Endothelial cell of umbilical vein (primary cell): ENCODE measurements around the gene MCCD1. TPM values are rescaled to one million over a fixed set of nuclear protein-coding genes. Genes with fewer than 3 reads are reported as not detected.

Source experiments
- BruUV-seq: library from RNA; stranded (reverse); fragments of 400-500 nt; replicated peaks from 2 replicates; lab custom pipeline; 2021; lab: Mats Ljungman, UMichigan
- CTCF ChIA-PET: fragments of 300-600, 350-600 bp; sonication (Branson Sonifier 250); formaldehyde crosslinking; loops from one replicate; lab custom pipeline; 2021; ENCODE audit warnings: antibody characterized with exemption, inconsistent platforms; lab: Charles Lee
- POLR2A ChIA-PET: fragments of 300-600, 350-600 bp; sonication (Branson Sonifier 250); formaldehyde crosslinking; loops from one replicate; lab custom pipeline; 2021; ENCODE audit warnings: antibody characterized with exemption, inconsistent platforms; lab: Charles Lee
- DNase-seq: peaks from one replicate; pipeline ENCODE4 v3.0.0-alpha.2; 2011; ENCODE audit warnings: low read depth, low spot score
- FAIRE-seq: peaks from 2 replicates; lab custom pipeline; 2011; peaks lifted over from hg19 to GRCh38; lab: Jason Lieb, UNC
- H2AFZ ChIP-seq: 2 replicates; pipeline ENCODE4 v1.6.0; 2012; ENCODE audit warnings: low read depth, low read length, control low read depth, inconsistent platforms
- H3K27ac ChIP-seq: 2 replicates; pipeline ENCODE4 v1.5.1; 2011; ENCODE audit warnings: low read depth, mild to moderate bottlenecking, control low read depth, low read length, moderate library complexity; ENCODE audit not compliant: insufficient read depth
- H3K27me3 ChIP-seq, 2 experiments: 2 replicates each; pipeline versions ENCODE4 v1.6.0 to v1.6.1; 2011; ENCODE audit warnings: low read length in 2 of 2, mixed read lengths in 1 of 2; ENCODE audit not compliant: control insufficient read depth in 2 of 2, insufficient read depth in 2 of 2
- H3K36me3 ChIP-seq, 2 experiments: 2 replicates in 1 of 2; 3 replicates in 1 of 2; pipeline ENCODE4 v1.5.1; 2011; ENCODE audit warnings: low read length in 2 of 2, mild to moderate bottlenecking in 1 of 2, moderate library complexity in 1 of 2; ENCODE audit not compliant: control insufficient read depth in 2 of 2, insufficient read depth in 2 of 2; ENCODE audit errors: extremely low read depth in 1 of 2
- H3K4me1 ChIP-seq: 3 replicates; pipeline ENCODE4 v1.5.1; 2011; ENCODE audit warnings: mild to moderate bottlenecking, low read length; ENCODE audit not compliant: control insufficient read depth, insufficient read depth; ENCODE audit errors: extremely low read depth
- H3K4me2 ChIP-seq: 2 replicates; pipeline ENCODE4 v1.6.1; 2011; ENCODE audit warnings: low read length, control low read depth, mixed read lengths; ENCODE audit not compliant: insufficient read depth
- H3K4me3 ChIP-seq, 3 experiments: fragments of 200-600 bp in 1 of 3; sonication (generic), shearing (Covaris generic) in 1 of 3; replicated peaks in 1 of 3; 2 replicates each; pipeline ENCODE4 v1.5.1; 2011 to 2016; ENCODE audit warnings: control low read depth in 3 of 3, low read length in 3 of 3, mild to moderate bottlenecking in 2 of 3, inconsistent platforms in 1 of 3, low read depth in 1 of 3, moderate library complexity in 1 of 3; ENCODE audit not compliant: insufficient read depth in 1 of 3
- H3K79me2 ChIP-seq: 2 replicates; pipeline ENCODE4 v1.6.0; 2012; ENCODE audit warnings: low read length, inconsistent platforms; ENCODE audit not compliant: control insufficient read depth, insufficient read depth
- H3K9ac ChIP-seq: replicated peaks from 2 replicates; pipeline ENCODE3; 2011; ENCODE audit warnings: low read length, control low read depth; ENCODE audit not compliant: insufficient read depth; ENCODE audit errors: extremely low read depth
- H3K9me1 ChIP-seq: replicated peaks from 3 replicates; pipeline ENCODE4 v1.6.0; 2011; ENCODE audit warnings: mild to moderate bottlenecking, low read length; ENCODE audit not compliant: control insufficient read depth, insufficient read depth; ENCODE audit errors: extremely low read depth
- H3K9me3 ChIP-seq: replicated peaks from 2 replicates; pipeline ENCODE4 v1.5.1; 2012; ENCODE audit warnings: low read length, inconsistent platforms; ENCODE audit not compliant: control insufficient read depth, insufficient read depth
- H4K20me1 ChIP-seq: replicated peaks from 2 replicates; pipeline ENCODE3; 2011; ENCODE audit warnings: mild to moderate bottlenecking, low read length; ENCODE audit not compliant: control insufficient read depth, insufficient read depth; ENCODE audit errors: extremely low read depth
- GATA2 ChIP-seq: IDR thresholded peaks from 2 replicates; pipeline ENCODE4 v1.7.0; 2011; ENCODE audit warnings: low read depth, mild to moderate bottlenecking, moderate library complexity, mixed read lengths, low read length; ENCODE audit not compliant: insufficient read length, insufficient read depth
- MYC ChIP-seq: IDR thresholded peaks from one replicate; pipeline ENCODE4 v1.6.1; 2011; ENCODE audit warnings: mild to moderate bottlenecking, low read depth, low read length
- dilution Hi-C: fragments of 300-500 bp; cut with MboI; formaldehyde crosslinking; loops from one replicate; pipeline ENCODE4 v1.15.0; 2019; ENCODE audit warnings: low sequenced_read_pairs; ENCODE audit not compliant: extremely low pct_ligation_motif_present
- intact Hi-C: fragments of 100-400 bp; cut with micrococcal nuclease; formaldehyde crosslinking; loops from one replicate; pipeline ENCODE4 v1.10.0; 2022
- polyA plus RNA-seq, 4 experiments: library from polyadenylated mRNA; depleted of rRNA in 3 of 4; stranded (reverse) in 3 of 4; unstranded in 1 of 4; fragments of >200 nt; gene quantifications; 2 replicates each; pipeline versions ENCODE4 v1.2.1 to v1.2.3, GENCODE V29; 2011 to 2012; ENCODE audit warnings: missing spikeins in 1 of 4
- total RNA-seq: library from RNA; stranded (reverse); gene quantifications from 2 replicates; pipeline ENCODE4 v1.2.3, GENCODE V29; 2021
- TF ChIP-seq, protein P1 (sequence below), 2 donors: IDR thresholded peaks; 1 replicate in 1 of 2; 2 replicates in 1 of 2; pipeline ENCODE4 v1.5.1; 2011; ENCODE audit warnings: low read length in 2 of 2, mild to moderate bottlenecking in 2 of 2, moderate library complexity in 2 of 2, control low read depth in 1 of 2, inconsistent platforms in 1 of 2, low read depth in 1 of 2; ENCODE audit not compliant: insufficient read depth in 1 of 2; ENCODE audit errors: extremely low read depth in 1 of 2

MCCD1 gene
- total and polyA plus RNA-seq, 2 donors (not counting 3 experiments of a cell fraction or from before 2014, with no cell fraction given): not detected

DNA sequence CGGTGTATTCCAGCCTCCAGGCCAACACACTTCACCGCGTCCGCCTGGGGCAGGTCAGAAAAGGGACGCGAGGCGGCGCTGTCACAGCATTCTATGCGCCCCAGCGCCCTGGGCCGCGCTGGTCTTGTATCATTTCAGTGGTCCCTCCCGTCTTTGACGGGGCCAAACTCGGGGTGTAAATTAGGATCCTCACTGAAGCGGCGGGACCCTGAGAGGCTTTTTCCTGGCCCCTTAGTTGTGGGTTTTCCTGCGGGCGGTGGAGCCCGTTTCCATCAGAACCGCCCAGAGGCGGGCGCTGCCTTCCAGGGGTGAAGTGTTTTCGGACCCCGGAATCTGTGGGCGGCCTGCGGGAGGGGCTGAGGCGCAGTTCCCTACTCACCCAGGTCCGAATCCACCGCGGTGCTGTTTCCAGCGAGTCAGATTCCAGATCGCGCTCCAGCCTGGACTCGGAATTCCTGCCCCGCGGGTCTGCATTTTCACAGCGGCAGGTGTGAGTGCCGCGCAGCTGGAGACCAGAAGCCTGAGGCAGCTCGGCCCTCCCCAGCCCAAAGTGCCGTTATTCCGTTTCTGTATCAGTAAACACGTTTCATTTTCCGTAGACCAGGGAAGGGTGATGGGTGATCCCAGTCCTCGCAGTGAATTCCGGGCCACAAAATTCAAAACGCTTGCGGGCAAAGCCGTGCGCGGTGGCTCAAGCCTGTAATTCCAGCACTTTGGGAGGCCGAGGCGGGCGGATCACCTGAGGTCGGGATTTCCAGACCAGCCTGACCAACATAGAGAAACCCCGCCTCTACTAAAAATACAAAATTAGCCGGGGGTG lies 34.7 kb upstream of the MCCD1 start:
- Histone ChIP-seq H3K4me3 (peak overlapping the region; percentile 44 to 84 (median 58)), H3K27ac (peak overlapping the region; percentile 74), H4K20me1 (no peaks in the 10 kb centered on the region), H3K9me3 (no peaks in the 10 kb centered on the region), H3K79me2 (peaks cover 31% of the 10 kb centered on the region), H2AFZ (peak overlapping the region; percentile 88), H3K36me3 (no peaks in the 10 kb centered on the region), H3K9ac (peak overlapping the region; percentile 75), H3K4me1 (peaks cover 20% of the 10 kb centered on the region), H3K4me2 (peak overlapping the region; percentile 89), H3K27me3 (no peaks in the 10 kb centered on the region), H3K9me1 (no peaks in the 10 kb centered on the region)
- DNase-seq: peak; percentile 86
- POLR2A ChIA-PET: interaction anchor here (0.6 to 1.6 kb wide), 4 partner anchors 38 to 67 kb away, joined by 3 to 8 read pairs (median 4); partner anchors contain the start of gene DDX39B
- intact Hi-C loops: loop anchor here (1.0 to 5.0 kb wide), 8 partner anchors 32 to 338 kb away; partner anchors contain the start of genes ATP6V1G2, C6orf47, DDX39B and GPANK1
- TF ChIP-seq GATA2 (no peak), MYC (no peak)
- TF ChIP-seq, protein P1, sequence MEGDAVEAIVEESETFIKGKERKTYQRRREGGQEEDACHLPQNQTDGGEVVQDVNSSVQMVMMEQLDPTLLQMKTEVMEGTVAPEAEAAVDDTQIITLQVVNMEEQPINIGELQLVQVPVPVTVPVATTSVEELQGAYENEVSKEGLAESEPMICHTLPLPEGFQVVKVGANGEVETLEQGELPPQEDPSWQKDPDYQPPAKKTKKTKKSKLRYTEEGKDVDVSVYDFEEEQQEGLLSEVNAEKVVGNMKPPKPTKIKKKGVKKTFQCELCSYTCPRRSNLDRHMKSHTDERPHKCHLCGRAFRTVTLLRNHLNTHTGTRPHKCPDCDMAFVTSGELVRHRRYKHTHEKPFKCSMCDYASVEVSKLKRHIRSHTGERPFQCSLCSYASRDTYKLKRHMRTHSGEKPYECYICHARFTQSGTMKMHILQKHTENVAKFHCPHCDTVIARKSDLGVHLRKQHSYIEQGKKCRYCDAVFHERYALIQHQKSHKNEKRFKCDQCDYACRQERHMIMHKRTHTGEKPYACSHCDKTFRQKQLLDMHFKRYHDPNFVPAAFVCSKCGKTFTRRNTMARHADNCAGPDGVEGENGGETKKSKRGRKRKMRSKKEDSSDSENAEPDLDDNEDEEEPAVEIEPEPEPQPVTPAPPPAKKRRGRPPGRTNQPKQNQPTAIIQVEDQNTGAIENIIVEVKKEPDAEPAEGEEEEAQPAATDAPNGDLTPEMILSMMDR (IDR thresholded peaks at IDR 0.05; ENCODE audit: extremely low read depth in 1 of 2, insufficient read depth in 1 of 2, low read depth in 1 of 2, low read length in 2 of 2): peak; percentile 84 to 95
- CTCF ChIA-PET: interaction anchor here (1.0 to 4.4 kb wide), 15 partner anchors 16 to 103 kb away, joined by 3 to 45 read pairs (median 7); partner anchors contain the start of genes ATP6V1G2, DDX39B, MCCD1 and NFKBIL1
- no TSS peak for BruUV-seq
- dilution Hi-C loops: no loop called here
- FAIRE-seq: peak; percentile 31
